NB4 (cell line): ENCODE data around the gene AFF3.

ENCODE experiments used
- CTCF ChIP-seq: IDR thresholded peaks from one replicate; pipeline ENCODE4 v1.5.1; 2012; ENCODE audit warnings: low read depth, low read length
- POLR2A ChIP-seq: IDR thresholded peaks from 2 replicates; pipeline ENCODE4 v1.6.1; 2011; ENCODE audit warnings: mild to moderate bottlenecking; ENCODE audit not compliant: insufficient read length; ENCODE audit errors: extremely low read depth

DNA sequence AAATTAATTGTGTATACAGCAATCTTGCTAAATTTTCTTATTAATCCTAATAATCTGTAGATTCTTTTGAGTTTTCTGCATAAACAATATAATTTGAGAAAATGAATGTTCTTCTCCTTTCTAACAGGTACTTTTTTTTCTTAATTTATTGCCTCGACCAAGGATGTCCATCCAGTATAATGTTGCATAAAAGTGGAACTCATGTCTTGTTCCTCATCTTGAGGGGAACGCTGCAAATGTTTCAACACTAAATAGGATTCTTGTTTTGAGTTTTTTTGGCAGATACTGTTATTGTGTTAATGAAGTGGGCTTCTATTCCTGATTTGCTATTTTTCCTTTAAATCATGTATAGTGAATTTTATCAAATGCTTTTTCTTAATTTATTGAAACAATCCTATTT lies 408.2 kb downstream of the AFF3 start:
- TF ChIP-seq CTCF (no peak), POLR2A (no peak)
